HEK293 (cell line): ENCODE data around the gene RPS6KA4.

Source experiments
- CTCF ChIA-PET: fragments of 350-600 bp; formaldehyde crosslinking; extraction: SDS; loops from one replicate; lab custom pipeline; 2021; ENCODE audit warnings: antibody characterized with exemption; lab: Yijun Ruan, JAX
- POLR2A ChIA-PET: fragments of 300-600 bp; formaldehyde crosslinking; extraction: SDS; loops from one replicate; lab custom pipeline; 2020; ENCODE audit warnings: antibody characterized with exemption, inconsistent platforms; lab: Yijun Ruan, JAX
- H3K27ac ChIP-seq: fragments of 200-500 bp; sonication (Bioruptor generic); 2 replicates; pipeline ENCODE4 v1.5.1; 2014; ENCODE audit warnings: low read depth, low read length, control low read depth, inconsistent platforms; ENCODE audit errors: extremely low read depth
- H3K36me3 ChIP-seq, 2 experiments: fragments of 200-500 bp in 1 of 2; sonication (Bioruptor generic) in 1 of 2; 1 replicate in 1 of 2; 2 replicates in 1 of 2; pipeline ENCODE4 v1.5.1; 2014 to 2017; ENCODE audit warnings: inconsistent platforms in 2 of 2, low read length in 2 of 2; ENCODE audit not compliant: control insufficient read depth in 2 of 2, insufficient read depth in 1 of 2
- H3K4me1 ChIP-seq: fragments of 200-500 bp; sonication (Bioruptor generic); 2 replicates; pipeline ENCODE4 v1.5.1; 2014; ENCODE audit warnings: mild to moderate bottlenecking, low read length, inconsistent platforms; ENCODE audit not compliant: control insufficient read depth, insufficient read depth
- H3K4me3 ChIP-seq: 2 replicates; pipeline ENCODE4 v1.5.1; 2011; ENCODE audit warnings: low read depth, mild to moderate bottlenecking, control low read depth, low read length, moderate library complexity
- H3K9me3 ChIP-seq: fragments of 200-500 bp; sonication (Bioruptor generic); 2 replicates; pipeline ENCODE4 v1.5.1; 2014; ENCODE audit warnings: low read depth, low read length, inconsistent platforms; ENCODE audit not compliant: control insufficient read depth, insufficient read depth
- KLF10 ChIP-seq: fragments of 450-650 bp; IDR thresholded peaks from 2 replicates; pipeline ENCODE4 v1.5.1; 2018; ENCODE audit warnings: missing biosample characterization, mild to moderate bottlenecking, missing genetic modification characterization
- OVOL3 ChIP-seq: fragments of 450-650 bp; formaldehyde crosslinking; IDR thresholded peaks from 2 replicates; pipeline ENCODE4 v1.5.1; 2016; ENCODE audit warnings: missing biosample characterization, missing genetic modification characterization
- PATZ1 ChIP-seq: fragments of 450-650 bp; formaldehyde crosslinking; IDR thresholded peaks from 2 replicates; pipeline ENCODE4 v1.5.1; 2016; ENCODE audit warnings: missing biosample characterization, missing genetic modification characterization
- PBX3 ChIP-seq: sonication (generic); formaldehyde crosslinking; IDR thresholded peaks from 2 replicates; pipeline ENCODE4 v1.8.1; 2022; ENCODE audit warnings: mild to moderate bottlenecking, moderate library complexity, missing genetic modification reagents
- SCRT1 ChIP-seq: fragments of 450-650 bp; formaldehyde crosslinking; IDR thresholded peaks from 2 replicates; pipeline ENCODE4 v1.5.1; 2016; ENCODE audit warnings: missing biosample characterization, missing genetic modification characterization, borderline replicate concordance
- YY1 ChIP-seq: fragments of 450-650 bp; formaldehyde crosslinking; IDR thresholded peaks from 2 replicates; pipeline ENCODE4 v1.5.1; 2018; ENCODE audit warnings: missing biosample characterization, missing genetic modification characterization
- ZNF138 ChIP-seq: fragments of 450-650 bp; formaldehyde crosslinking; IDR thresholded peaks from 2 replicates; pipeline ENCODE4 v1.5.1; 2016; ENCODE audit warnings: missing biosample characterization, missing genetic modification characterization, borderline replicate concordance
- ZNF239 ChIP-seq: fragments of 450-650 bp; formaldehyde crosslinking; IDR thresholded peaks from 2 replicates; pipeline ENCODE4 v1.5.1; 2016; ENCODE audit warnings: missing biosample characterization, missing genetic modification characterization
- ZNF292 ChIP-seq: fragments of 450-650 bp; formaldehyde crosslinking; IDR thresholded peaks from 2 replicates; pipeline ENCODE4 v1.5.1; 2016; ENCODE audit warnings: low read depth, missing biosample characterization, missing genetic modification characterization, borderline replicate concordance
- ZNF350 ChIP-seq: fragments of 450-650 bp; formaldehyde crosslinking; IDR thresholded peaks from 2 replicates; pipeline ENCODE4 v1.5.0; 2017; ENCODE audit warnings: missing biosample characterization, mild to moderate bottlenecking, missing genetic modification characterization
- ZNF37A ChIP-seq: fragments of 450-650 bp; IDR thresholded peaks from 2 replicates; pipeline ENCODE4 v1.5.1; 2018; ENCODE audit warnings: missing biosample characterization, missing genetic modification characterization
- ZNF404 ChIP-seq: fragments of 450-650 bp; formaldehyde crosslinking; IDR thresholded peaks from 2 replicates; pipeline ENCODE4 v1.5.1; 2017; ENCODE audit warnings: missing biosample characterization, missing genetic modification characterization
- ZNF426 ChIP-seq: fragments of 450-650 bp; formaldehyde crosslinking; IDR thresholded peaks from 2 replicates; pipeline ENCODE4 v1.5.1; 2017; ENCODE audit warnings: missing biosample characterization, missing genetic modification characterization, mild to moderate bottlenecking, inconsistent platforms, moderate library complexity
- ZNF501 ChIP-seq: fragments of 450-650 bp; formaldehyde crosslinking; IDR thresholded peaks from 2 replicates; pipeline ENCODE4 v1.5.1; 2016; ENCODE audit warnings: missing biosample characterization, missing genetic modification characterization
- ZNF623 ChIP-seq: fragments of 450-650 bp; formaldehyde crosslinking; IDR thresholded peaks from 2 replicates; pipeline ENCODE4 v1.5.1; 2016; ENCODE audit warnings: missing biosample characterization, missing genetic modification characterization
- ZNF837 ChIP-seq: fragments of 450-650 bp; formaldehyde crosslinking; IDR thresholded peaks from 2 replicates; pipeline ENCODE4 v1.5.1; 2016; ENCODE audit warnings: missing biosample characterization, missing genetic modification characterization
- ZSCAN5A ChIP-seq: fragments of 450-650 bp; formaldehyde crosslinking; IDR thresholded peaks from 2 replicates; pipeline ENCODE4 v1.5.1; 2016; ENCODE audit warnings: missing biosample characterization, missing genetic modification characterization
- TF ChIP-seq, protein P1 (sequence below): fragments of 450-650 bp; formaldehyde crosslinking; IDR thresholded peaks from 2 replicates; pipeline ENCODE4 v1.5.1; 2016; ENCODE audit warnings: missing biosample characterization, missing genetic modification characterization
- TF ChIP-seq, protein P2 (sequence below): fragments of 450-650 bp; IDR thresholded peaks from 2 replicates; pipeline ENCODE4 v1.5.1; 2018; ENCODE audit warnings: missing biosample characterization, mild to moderate bottlenecking, missing genetic modification characterization

The RPS6KA4 gene

DNA sequence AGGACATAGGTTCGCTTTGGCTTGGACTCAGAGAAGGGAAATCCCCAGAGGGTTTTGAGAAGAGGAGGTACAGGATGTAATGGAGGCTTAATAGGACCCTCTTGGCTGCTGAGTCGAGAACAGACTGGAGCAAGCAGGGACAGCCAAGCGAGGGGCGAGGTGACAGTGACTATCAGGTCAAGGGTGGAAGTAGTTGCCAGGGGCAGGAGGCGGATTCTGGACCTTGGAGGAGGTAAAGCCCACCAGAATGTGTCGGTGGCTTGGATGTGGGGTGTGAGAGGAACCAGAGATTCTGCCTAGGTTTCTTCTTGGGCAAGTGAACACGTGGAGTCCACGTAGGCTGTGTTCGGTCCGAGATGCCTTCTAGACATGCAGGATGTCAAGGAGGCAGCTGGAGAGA is 46.0 kb upstream of the RPS6KA4 start:
- H3K36me3 ChIP-seq, result peaks cover 0 to 31% of the 10 kb centered on the region in 2 experiments; a peak in 1 of 3 replicates
- no peaks in the 10 kb centered on the region for H3K9me3 ChIP-seq
- ChIA-PET CTCF (interaction anchor here (0.6 to 2.2 kb wide), 4 partner anchors 9 to 326 kb away, joined by 4 to 7 read pairs (median 4); no protein-coding TSS in a partner anchor), POLR2A (no interaction called here)
- TF ChIP-seq ZNF426 (tag by site-specific recombination) (no peak), ZNF292 (tag by site-specific recombination) (no peak), SCRT1 (tag by site-specific recombination) (no peak), OVOL3 (tag by site-specific recombination) (no peak), ZNF239 (tag by site-specific recombination) (no peak), PBX3 (CRISPR knock-in tag) (no peak), ZNF404 (tag by site-specific recombination) (no peak), ZNF350 (tag by site-specific recombination) (no peak), PATZ1 (tag by site-specific recombination) (no peak), ZSCAN5A (tag by site-specific recombination) (no peak), ZNF138 (no peak), ZNF37A (no peak), YY1 (tag by site-specific recombination) (no peak), ZNF623 (tag by site-specific recombination) (no peak), KLF10 (tag by site-specific recombination) (no peak), ZNF837 (tag by site-specific recombination) (no peak), ZNF501 (tag by site-specific recombination) (no peak)
- TF ChIP-seq, protein P1, sequence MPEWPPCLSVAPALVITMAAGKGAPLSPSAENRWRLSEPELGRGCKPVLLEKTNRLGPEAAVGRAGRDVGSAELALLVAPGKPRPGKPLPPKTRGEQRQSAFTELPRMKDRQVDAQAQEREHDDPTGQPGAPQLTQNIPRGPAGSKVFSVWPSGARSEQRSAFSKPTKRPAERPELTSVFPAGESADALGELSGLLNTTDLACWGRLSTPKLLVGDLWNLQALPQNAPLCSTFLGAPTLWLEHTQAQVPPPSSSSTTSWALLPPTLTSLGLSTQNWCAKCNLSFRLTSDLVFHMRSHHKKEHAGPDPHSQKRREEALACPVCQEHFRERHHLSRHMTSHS (tag by site-specific recombination), result no peak
- TF ChIP-seq, protein P2, sequence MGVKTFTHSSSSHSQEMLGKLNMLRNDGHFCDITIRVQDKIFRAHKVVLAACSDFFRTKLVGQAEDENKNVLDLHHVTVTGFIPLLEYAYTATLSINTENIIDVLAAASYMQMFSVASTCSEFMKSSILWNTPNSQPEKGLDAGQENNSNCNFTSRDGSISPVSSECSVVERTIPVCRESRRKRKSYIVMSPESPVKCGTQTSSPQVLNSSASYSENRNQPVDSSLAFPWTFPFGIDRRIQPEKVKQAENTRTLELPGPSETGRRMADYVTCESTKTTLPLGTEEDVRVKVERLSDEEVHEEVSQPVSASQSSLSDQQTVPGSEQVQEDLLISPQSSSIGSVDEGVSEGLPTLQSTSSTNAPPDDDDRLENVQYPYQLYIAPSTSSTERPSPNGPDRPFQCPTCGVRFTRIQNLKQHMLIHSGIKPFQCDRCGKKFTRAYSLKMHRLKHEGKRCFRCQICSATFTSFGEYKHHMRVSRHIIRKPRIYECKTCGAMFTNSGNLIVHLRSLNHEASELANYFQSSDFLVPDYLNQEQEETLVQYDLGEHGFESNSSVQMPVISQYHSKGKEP, result no peak
- H3K27ac ChIP-seq, result no peak overlapping the region
- H3K4me1 ChIP-seq, result no peaks in the 10 kb centered on the region
- no peak overlapping the region for H3K4me3 ChIP-seq
